ENCODE measurements around the gene F10. TPM values are rescaled to one million over a fixed set of nuclear protein-coding genes. Genes with fewer than 3 reads are reported as not detected.
"Not testable (repeated sequence)": the region's sequence is repeated elsewhere in the genome, so short reads cannot be mapped to it uniquely, and the experiment has no call there.

F10 gene
- polyA plus RNA-seq, 1 experiment, result 39.0 TPM

DNA sequence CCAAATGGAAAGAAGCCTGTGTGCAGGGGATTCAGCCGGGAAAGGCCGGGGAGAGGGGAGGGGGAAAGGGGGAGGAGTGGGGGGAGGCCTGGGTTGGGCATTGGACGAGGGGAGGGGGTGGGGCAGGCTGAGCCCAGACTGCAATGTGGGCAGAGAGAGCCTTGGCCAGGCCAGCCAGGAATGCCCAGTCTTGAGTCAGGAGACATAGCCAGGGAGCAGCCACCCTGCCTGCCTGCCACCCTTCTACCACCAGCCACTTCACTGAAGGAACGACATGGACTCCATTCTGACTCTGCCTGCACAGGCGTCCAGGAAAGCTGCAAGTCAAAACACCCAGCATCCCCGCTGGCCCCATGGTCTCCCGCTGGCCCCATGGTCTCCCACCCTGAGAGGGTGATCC, 36.3 kb downstream of the F10 start:
- POLR2A ChIA-PET, result no interaction called here

DNA sequence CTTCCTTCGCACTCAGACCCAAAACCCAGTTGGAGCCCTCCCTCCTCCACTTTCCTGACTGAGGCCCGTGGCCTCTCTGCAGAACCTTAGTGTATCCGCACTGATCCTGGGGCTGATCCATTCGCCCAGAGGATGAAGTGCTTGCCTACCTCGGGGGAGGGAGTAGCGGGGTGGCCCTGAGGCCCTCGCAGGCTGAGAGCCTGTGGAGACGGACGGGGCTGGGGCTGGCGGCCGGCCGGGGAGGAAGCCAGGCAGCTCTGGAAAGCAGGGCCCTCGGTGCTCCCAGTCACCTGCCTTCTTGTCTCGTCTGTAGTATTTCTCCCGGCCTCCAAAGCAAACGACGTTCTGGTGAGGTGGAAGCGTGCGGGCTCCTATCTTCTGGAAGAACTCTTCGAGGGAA, 37.1 kb downstream of the F10 start:
- ChIA-PET POLR2A (interaction anchor here (0.6 kb wide), 1 partner anchor 49 kb away, joined by 14 read pairs; the partner anchor contains the start of gene PCID2), CTCF (interaction anchor here (1.3 kb wide), 1 partner anchor 10 kb away, joined by 3 read pairs; no protein-coding TSS in a partner anchor)
- no peaks in the 10 kb centered on the region for H3K36me3 ChIP-seq (ENCODE audit: control insufficient read depth, insufficient read depth, low read length)
- DNase-seq (ENCODE audit: low read depth), result no peak
- H3K4me3 ChIP-seq (ENCODE audit: low read depth, low read length), result no peak overlapping the region
- TF ChIP-seq, protein P1, sequence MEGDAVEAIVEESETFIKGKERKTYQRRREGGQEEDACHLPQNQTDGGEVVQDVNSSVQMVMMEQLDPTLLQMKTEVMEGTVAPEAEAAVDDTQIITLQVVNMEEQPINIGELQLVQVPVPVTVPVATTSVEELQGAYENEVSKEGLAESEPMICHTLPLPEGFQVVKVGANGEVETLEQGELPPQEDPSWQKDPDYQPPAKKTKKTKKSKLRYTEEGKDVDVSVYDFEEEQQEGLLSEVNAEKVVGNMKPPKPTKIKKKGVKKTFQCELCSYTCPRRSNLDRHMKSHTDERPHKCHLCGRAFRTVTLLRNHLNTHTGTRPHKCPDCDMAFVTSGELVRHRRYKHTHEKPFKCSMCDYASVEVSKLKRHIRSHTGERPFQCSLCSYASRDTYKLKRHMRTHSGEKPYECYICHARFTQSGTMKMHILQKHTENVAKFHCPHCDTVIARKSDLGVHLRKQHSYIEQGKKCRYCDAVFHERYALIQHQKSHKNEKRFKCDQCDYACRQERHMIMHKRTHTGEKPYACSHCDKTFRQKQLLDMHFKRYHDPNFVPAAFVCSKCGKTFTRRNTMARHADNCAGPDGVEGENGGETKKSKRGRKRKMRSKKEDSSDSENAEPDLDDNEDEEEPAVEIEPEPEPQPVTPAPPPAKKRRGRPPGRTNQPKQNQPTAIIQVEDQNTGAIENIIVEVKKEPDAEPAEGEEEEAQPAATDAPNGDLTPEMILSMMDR (IDR thresholded peaks at IDR 0.05; ENCODE audit: insufficient read depth, low read depth, low read length), result no peak
- H3K27me3 ChIP-seq (ENCODE audit: control insufficient read depth, insufficient read depth, low read length), result no peaks in the 10 kb centered on the region

More for the DNA sequence above, 36.3 kb downstream of the F10 start:
- CTCF ChIA-PET, result interaction anchor here (1.3 kb wide), 1 partner anchor 11 kb away, joined by 3 read pairs; no protein-coding TSS in a partner anchor
- Histone ChIP-seq H3K27me3 (ENCODE audit: control insufficient read depth, insufficient read depth, low read length) (no peaks in the 10 kb centered on the region), H3K4me3 (ENCODE audit: low read depth, low read length) (no peak overlapping the region), H3K36me3 (ENCODE audit: control insufficient read depth, insufficient read depth, low read length) (no peaks in the 10 kb centered on the region)
- TF ChIP-seq, protein P1 (IDR thresholded peaks at IDR 0.05; ENCODE audit: insufficient read depth, low read depth, low read length), result no peak
- DNase-seq (ENCODE audit: low read depth), result no peak

DNA sequence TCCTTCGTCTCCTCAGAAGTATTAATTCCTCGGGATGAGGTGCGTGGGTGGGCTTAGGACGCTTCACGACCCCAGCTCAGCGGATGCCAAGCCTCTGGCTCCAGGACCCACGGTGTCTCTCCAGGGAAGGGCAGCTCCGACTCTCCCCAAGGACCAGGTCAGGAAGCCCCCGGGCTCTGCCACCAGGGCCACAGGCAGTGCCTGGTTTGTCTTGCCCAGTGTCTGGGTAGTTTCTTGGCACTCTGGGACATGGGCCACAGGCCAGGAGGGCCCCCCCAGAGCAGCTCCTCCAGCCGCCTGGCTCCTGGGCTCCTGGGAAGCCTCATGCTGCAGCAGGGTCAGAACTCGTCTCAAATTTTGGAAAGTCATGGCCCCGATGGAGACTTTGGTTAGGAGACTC, 38.4 kb downstream of the F10 start:
- H3K27me3 ChIP-seq (ENCODE audit: control insufficient read depth, insufficient read depth, low read length), result no peaks in the 10 kb centered on the region
- no peaks in the 10 kb centered on the region for H3K36me3 ChIP-seq (ENCODE audit: control insufficient read depth, insufficient read depth, low read length)
- no peak for DNase-seq (ENCODE audit: low read depth)
- CTCF ChIA-PET, result interaction anchor here (0.6 kb wide), 1 partner anchor 166 kb away, joined by 4 read pairs; no protein-coding TSS in a partner anchor
- TF ChIP-seq, protein P1 (IDR thresholded peaks at IDR 0.05; ENCODE audit: insufficient read depth, low read depth, low read length), result no peak
- POLR2A ChIA-PET, result no interaction called here
- H3K4me3 ChIP-seq (ENCODE audit: low read depth, low read length), result no peak overlapping the region

DNA sequence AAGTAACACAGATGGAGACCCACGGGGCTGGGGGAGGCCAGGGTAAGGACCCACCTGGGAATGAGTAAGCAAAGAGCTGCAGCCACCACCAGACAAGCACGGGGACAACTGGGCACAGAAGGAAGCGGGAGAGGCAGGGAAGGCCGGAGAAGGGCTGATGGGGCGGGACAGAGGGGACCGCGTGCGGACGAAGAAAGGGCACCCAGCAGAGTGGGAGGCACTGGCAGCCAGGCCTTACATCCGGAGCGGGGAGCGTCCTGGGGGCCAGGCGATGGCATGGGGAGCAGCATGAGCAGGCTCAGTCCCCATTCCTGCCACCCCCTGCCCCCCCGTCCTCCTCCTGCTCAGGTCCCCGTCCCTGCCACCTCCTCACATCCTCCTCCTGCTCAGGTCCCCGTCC, 38.8 kb downstream of the F10 start:
- TF ChIP-seq, protein P1 (IDR thresholded peaks at IDR 0.05; ENCODE audit: insufficient read depth, low read depth, low read length), result no peak
- POLR2A ChIA-PET, result no interaction called here
- DNase-seq (ENCODE audit: low read depth), result no peak
- no peaks in the 10 kb centered on the region for H3K36me3 ChIP-seq (ENCODE audit: control insufficient read depth, insufficient read depth, low read length)
- CTCF ChIA-PET, result interaction anchor here (0.6 kb wide), 1 partner anchor 165 kb away, joined by 4 read pairs; no protein-coding TSS in a partner anchor
- H3K4me3 ChIP-seq (ENCODE audit: low read depth, low read length), result no peak overlapping the region
- H3K27me3 ChIP-seq (ENCODE audit: control insufficient read depth, insufficient read depth, low read length), result no peaks in the 10 kb centered on the region

DNA sequence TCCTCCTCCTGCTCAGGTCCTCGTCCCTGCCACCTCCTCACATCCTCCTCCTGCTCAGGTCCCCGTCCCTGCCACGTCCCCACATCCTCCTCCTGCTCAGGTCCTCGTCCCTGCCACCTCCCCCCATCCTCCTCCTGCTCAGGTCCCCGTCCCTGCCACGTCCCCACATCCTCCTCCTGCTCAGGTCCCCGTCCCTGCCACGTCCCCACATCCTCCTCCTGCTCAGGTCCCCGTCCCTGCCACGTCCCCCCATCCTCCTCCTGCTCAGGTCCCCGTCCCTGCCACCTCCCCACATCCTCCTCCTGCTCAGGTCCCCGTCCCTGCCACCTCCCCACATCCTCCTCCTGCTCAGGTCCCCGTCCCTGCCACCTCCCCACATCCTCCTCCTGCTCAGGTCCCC, 39.4 kb downstream of the F10 start:
- CTCF ChIA-PET; DNase-seq (ENCODE audit: low read depth): not testable (repeated sequence)

More for the DNA sequence above, 39.4 kb downstream of the F10 start:
- H3K4me3 ChIP-seq (ENCODE audit: low read depth, low read length); H3K36me3 ChIP-seq (ENCODE audit: control insufficient read depth, insufficient read depth, low read length); POLR2A ChIA-PET; H3K27me3 ChIP-seq (ENCODE audit: control insufficient read depth, insufficient read depth, low read length): not testable (repeated sequence)

Data from BJ (cell line).